MM.1S (cell line): ENCODE data around the gene UBE3B.

ENCODE experiments used
- EZH2 ChIP-seq: fragments of 300-600 bp; sonication (generic); optimal IDR thresholded peaks from 2 replicates; pipeline ENCODE3; 2017; ENCODE audit warnings: low read depth, mild to moderate bottlenecking, antibody characterized with exemption, low read length, mixed read lengths
- EZH2phosphoT487 ChIP-seq: fragments of 300-600 bp; sonication (generic); IDR thresholded peaks from 2 replicates; pipeline ENCODE4 v1.6.1; 2018; ENCODE audit warnings: antibody characterized with exemption, low read length
- TF ChIP-seq, protein P1 (sequence below): fragments of 300-600 bp; sonication (generic); IDR thresholded peaks from 2 replicates; pipeline ENCODE4 v1.5.1; 2016; ENCODE audit warnings: antibody characterized with exemption, low read length, mixed read lengths

DNA sequence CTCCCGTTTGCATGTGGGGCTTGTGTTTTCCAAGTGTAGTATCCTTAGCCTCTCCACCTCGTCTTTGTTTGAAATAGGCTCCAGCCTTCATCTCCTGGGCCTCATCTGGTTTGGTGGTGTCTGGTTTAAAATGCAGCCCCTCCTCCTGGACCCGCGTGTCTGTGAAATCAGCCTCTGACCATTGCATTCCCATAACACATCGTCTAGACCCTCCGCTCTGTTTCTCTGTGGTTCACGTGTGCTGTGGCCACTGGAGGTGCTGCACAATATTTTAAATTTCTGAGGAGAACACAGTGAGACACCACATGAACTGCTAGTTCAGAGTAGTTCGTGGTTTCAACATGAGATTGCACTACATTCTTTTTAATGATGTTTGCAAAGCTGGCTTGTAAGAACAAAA is 35.6 kb downstream of the UBE3B start:
- TF ChIP-seq, protein P1, sequence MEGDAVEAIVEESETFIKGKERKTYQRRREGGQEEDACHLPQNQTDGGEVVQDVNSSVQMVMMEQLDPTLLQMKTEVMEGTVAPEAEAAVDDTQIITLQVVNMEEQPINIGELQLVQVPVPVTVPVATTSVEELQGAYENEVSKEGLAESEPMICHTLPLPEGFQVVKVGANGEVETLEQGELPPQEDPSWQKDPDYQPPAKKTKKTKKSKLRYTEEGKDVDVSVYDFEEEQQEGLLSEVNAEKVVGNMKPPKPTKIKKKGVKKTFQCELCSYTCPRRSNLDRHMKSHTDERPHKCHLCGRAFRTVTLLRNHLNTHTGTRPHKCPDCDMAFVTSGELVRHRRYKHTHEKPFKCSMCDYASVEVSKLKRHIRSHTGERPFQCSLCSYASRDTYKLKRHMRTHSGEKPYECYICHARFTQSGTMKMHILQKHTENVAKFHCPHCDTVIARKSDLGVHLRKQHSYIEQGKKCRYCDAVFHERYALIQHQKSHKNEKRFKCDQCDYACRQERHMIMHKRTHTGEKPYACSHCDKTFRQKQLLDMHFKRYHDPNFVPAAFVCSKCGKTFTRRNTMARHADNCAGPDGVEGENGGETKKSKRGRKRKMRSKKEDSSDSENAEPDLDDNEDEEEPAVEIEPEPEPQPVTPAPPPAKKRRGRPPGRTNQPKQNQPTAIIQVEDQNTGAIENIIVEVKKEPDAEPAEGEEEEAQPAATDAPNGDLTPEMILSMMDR = no peak
- no peak for TF ChIP-seq EZH2
- no peak for TF ChIP-seq EZH2phosphoT487
